Heart right ventricle (tissue), 16 donors: ENCODE measurements around the gene SS18L1. TPM values are rescaled to one million over a fixed set of nuclear protein-coding genes. Genes with fewer than 3 reads are reported as not detected.
A peak's percentile ranks its signal among the peaks of the same experiment; 100 is the strongest.

Experiments used
- ATAC-seq, 8 donors: fragments of 200-7000 bp; cut with Tn5 transposase; one replicate each; pipeline ENCODE4 v1.9.1; 2020; ENCODE audit warnings: mild to moderate bottlenecking in 8 of 8, moderate library complexity in 8 of 8, moderate number of reproducible peaks in 1 of 8
- DNase-seq, 2 donors: peaks; one replicate each; pipeline ENCODE4 v3.0.0-alpha.2; 2020
- H3K27ac ChIP-seq, 10 donors: fragments of 200-600 bp; sonication (generic) in 2 of 10; one replicate each; pipeline versions ENCODE4 v1.5.0 to v1.8.0; 2020 to 2022; ENCODE audit warnings: mild to moderate bottlenecking in 3 of 10
- H3K27me3 ChIP-seq, 7 donors: fragments of 200-600 bp; one replicate each; pipeline ENCODE4 v1.8.0; 2021 to 2022; ENCODE audit warnings: mild to moderate bottlenecking in 2 of 7
- H3K36me3 ChIP-seq, 9 donors: fragments of 200-600 bp; sonication (generic) in 1 of 9; one replicate each; pipeline versions ENCODE4 v1.5.0 to v1.8.0; 2020 to 2022; ENCODE audit warnings: mild to moderate bottlenecking in 2 of 9
- H3K4me1 ChIP-seq, 9 donors: fragments of 200-600 bp; sonication (generic) in 1 of 9; one replicate each; pipeline versions ENCODE4 v1.5.0 to v1.8.0; 2020 to 2022; ENCODE audit warnings: mild to moderate bottlenecking in 4 of 9
- H3K4me3 ChIP-seq, 10 donors: fragments of 200-600 bp; sonication (generic) in 2 of 10; one replicate each; pipeline versions ENCODE4 v1.5.0 to v1.8.0; 2020 to 2022; ENCODE audit warnings: mild to moderate bottlenecking in 7 of 10, moderate library complexity in 2 of 10
- H3K9me3 ChIP-seq, 11 donors: fragments of 200-600 bp in 10 of 11; sonication (generic) in 2 of 11; one replicate each; pipeline versions ENCODE4 v1.5.0 to v1.8.0; 2013 to 2022; ENCODE audit warnings: mild to moderate bottlenecking in 2 of 11, control low read depth in 1 of 11, moderate library complexity in 1 of 11
- WGBS, 2 donors: extraction: QIAGEN DNeasy Blood & Tissue Kit; methylation state at CpG; one replicate each; pipeline ENCODE4 v1.1.7; 2013; ENCODE audit warnings: inconsistent platforms in 1 of 2; 5-methylcytosine and 5-hydroxymethylcytosine counted together
- intact Hi-C, 10 donors: fragments of 100-400 bp; cut with DNase I; formaldehyde crosslinking; loops; one replicate each; pipeline versions ENCODE4 v1.11.1 to v1.14.2; 2022
- polyA plus RNA-seq, 2 donors: library from polyadenylated mRNA; stranded (reverse); fragments of 200-250 nt; gene quantifications; one replicate each; pipeline ENCODE4 v1.2.3, GENCODE V29; 2013
- total RNA-seq, 10 donors: library from RNA; stranded (reverse); fragmentation: NEBNext Ultra II Directional in 3 of 10; extraction: Animal tissue kit (Norgen Biotek cat#: 25700) in 3 of 10; gene quantifications; one replicate each; pipeline versions ENCODE4 v1.2.1 to v1.2.4, GENCODE V29; 2021 to 2023
- TF ChIP-seq, protein P1 (sequence below), 9 donors: fragments of 200-600 bp; sonication (generic) in 2 of 9; IDR thresholded peaks; one replicate each; pipeline versions ENCODE4 v1.5.0 to v1.8.0; 2021 to 2022; ENCODE audit warnings: antibody characterized with exemption in 9 of 9, mild to moderate bottlenecking in 5 of 9, moderate library complexity in 1 of 9
- donor health status: Arrhythmogenic right ventricular cardiomyopathy.
- donor health status: ischemic (EF 13 %, LVEDD 7.1; RV severe dilation, severe dysfunction).
- donor health status: healthy with polysubstance abuse.
- donor health status: DM: no; HTN: yes; CAD: no.
- donor health status: DM: no; HTN: no; CAD: no.
- donor health status: ischemic (EF 25% LVEDD 6.9; RV normal size, moderate dysfunction).
- donor health status: ischemic (EF 25% LVEDD 5.7; RV mildly dilated, moderate dysfunction).
- donor health status: healthy.
- donor health status: DM: yes; HTN: yes; CAD: no.
- donor health status: Ischemic cardiomyopathy.
- donor health status: ischemic (EF 35%, LVEDD 5.7; RV mildly dilated, moderate dysfunction).
- donor health status: nonischemic (EF 11% LVEDD 7.7; RV severe dilation, severe dysfunction).
- donor health status: DM: yes; HTN: yes; CAD: no.
- donor health status: PGD.
- donor health status: ischemic (EF 29% LVEDD 5.4; RV normal size, mild dysfunction).
- donor health status: nonischemic (EF 23%, LVEDD 6.1; RV moderate dilation, normal function).

Gene SS18L1
- total and polyA plus RNA-seq, 12 donors: 5.2 to 22.3 (median 7.4) TPM

GRCh38 chr20:62197311-62197710 lies 53.7 kb downstream of the SS18L1 start:
- DNase-seq (peak in 1 of 2 donors; percentile 1), ATAC-seq (no peak)
- Histone ChIP-seq H3K4me3 (no peak overlapping the region), H3K4me1 (peaks cover 0 to 5% (median 0%) of the 10 kb centered on the region in 9 donors), H3K27me3 (no peaks in the 10 kb centered on the region), H3K36me3 (peaks cover 0 to 96% (median 47%) of the 10 kb centered on the region in 9 donors), H3K27ac (no peak overlapping the region), H3K9me3 (no peaks in the 10 kb centered on the region)
- intact Hi-C loops: no loop called here
- TF ChIP-seq, protein P1, sequence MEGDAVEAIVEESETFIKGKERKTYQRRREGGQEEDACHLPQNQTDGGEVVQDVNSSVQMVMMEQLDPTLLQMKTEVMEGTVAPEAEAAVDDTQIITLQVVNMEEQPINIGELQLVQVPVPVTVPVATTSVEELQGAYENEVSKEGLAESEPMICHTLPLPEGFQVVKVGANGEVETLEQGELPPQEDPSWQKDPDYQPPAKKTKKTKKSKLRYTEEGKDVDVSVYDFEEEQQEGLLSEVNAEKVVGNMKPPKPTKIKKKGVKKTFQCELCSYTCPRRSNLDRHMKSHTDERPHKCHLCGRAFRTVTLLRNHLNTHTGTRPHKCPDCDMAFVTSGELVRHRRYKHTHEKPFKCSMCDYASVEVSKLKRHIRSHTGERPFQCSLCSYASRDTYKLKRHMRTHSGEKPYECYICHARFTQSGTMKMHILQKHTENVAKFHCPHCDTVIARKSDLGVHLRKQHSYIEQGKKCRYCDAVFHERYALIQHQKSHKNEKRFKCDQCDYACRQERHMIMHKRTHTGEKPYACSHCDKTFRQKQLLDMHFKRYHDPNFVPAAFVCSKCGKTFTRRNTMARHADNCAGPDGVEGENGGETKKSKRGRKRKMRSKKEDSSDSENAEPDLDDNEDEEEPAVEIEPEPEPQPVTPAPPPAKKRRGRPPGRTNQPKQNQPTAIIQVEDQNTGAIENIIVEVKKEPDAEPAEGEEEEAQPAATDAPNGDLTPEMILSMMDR (IDR thresholded peaks at IDR 0.05): no peak
- 87 to 94% methylated on average over 9 of the region's 9 CpGs for WGBS, 2 donors

- Histone ChIP-seq H3K27ac (no peak overlapping the region), H3K4me3 (no peak overlapping the region), H3K27me3 (no peaks in the 10 kb centered on the region), H3K36me3 (peaks cover 0 to 100% (median 47%) of the 10 kb centered on the region in 9 donors), H3K9me3 (no peaks in the 10 kb centered on the region), H3K4me1 (peaks cover 0 to under 1% (median 0%) of the 10 kb centered on the region in 9 donors)
- WGBS, 2 donors: 94 to 95% methylated on average over 18 of the region's 18 CpGs
- peak in 1 of 2 donors; percentile 1 for DNase-seq
- intact Hi-C loops: no loop called here
- ATAC-seq: no peak
- TF ChIP-seq, protein P1 (IDR thresholded peaks at IDR 0.05): no peak
These were observed 54.2 kb downstream of the SS18L1 start for GRCh38 chr20:62197801-62198200.

- no peak overlapping the region for H3K4me3 ChIP-seq
- ATAC-seq (no peak), DNase-seq (peak in 1 of 2 donors; percentile 5)
- intact Hi-C loops: no loop called here
- 91 to 96% methylated on average over 17 of the region's 17 CpGs for WGBS, 2 donors
- no peaks in the 10 kb centered on the region for H3K4me1 ChIP-seq
- TF ChIP-seq, protein P1 (IDR thresholded peaks at IDR 0.05): no peak
- no peak overlapping the region for H3K27ac ChIP-seq
- H3K27me3 ChIP-seq: no peaks in the 10 kb centered on the region
- peaks cover 0 to 100% (median 42%) of the 10 kb centered on the region in 9 donors for H3K36me3 ChIP-seq
- no peaks in the 10 kb centered on the region for H3K9me3 ChIP-seq
These were observed 54.9 kb downstream of the SS18L1 start for GRCh38 chr20:62198496-62198895.

DNA sequence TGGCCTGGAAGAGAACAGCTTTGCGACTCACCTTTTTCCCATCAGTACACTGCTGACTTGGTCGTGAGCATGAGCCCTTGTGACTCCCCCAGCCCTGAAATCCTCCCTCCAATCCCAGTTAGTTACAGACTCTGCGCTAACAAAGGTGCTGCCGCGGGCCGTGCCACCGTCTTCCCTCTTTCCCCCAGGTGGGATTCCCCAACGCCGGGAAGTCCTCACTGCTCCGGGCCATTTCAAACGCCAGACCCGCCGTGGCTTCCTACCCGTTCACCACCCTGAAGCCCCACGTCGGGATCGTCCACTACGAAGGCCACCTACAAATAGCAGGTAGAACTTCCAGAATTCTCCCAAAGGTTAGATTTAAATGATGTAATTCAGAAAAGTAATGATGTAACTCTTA lies 55.4 kb downstream of the SS18L1 start:
- no peaks in the 10 kb centered on the region for H3K9me3 ChIP-seq
- ATAC-seq (no peak), DNase-seq (peak in 1 of 2 donors; percentile 6)
- no peaks in the 10 kb centered on the region for H3K4me1 ChIP-seq
- WGBS, 2 donors: 97 to 98% methylated on average over 18 of the region's 18 CpGs
- H3K27me3 ChIP-seq: no peaks in the 10 kb centered on the region
- no peak overlapping the region for H3K27ac ChIP-seq
- peaks cover 0 to 100% (median 40%) of the 10 kb centered on the region in 9 donors for H3K36me3 ChIP-seq
- TF ChIP-seq, protein P1 (IDR thresholded peaks at IDR 0.05): no peak
- intact Hi-C loops: no loop called here
- H3K4me3 ChIP-seq: no peak overlapping the region
